ENCODE measurements around the gene ZDHHC16.
"Not testable (repeated sequence)": the region's sequence is repeated elsewhere in the genome, so short reads cannot be mapped to it uniquely, and the experiment has no call there.

Gene ZDHHC16

GRCh38 chr10:97435211-97435610, 10.8 kb upstream of the ZDHHC16 start:
- no peak for DNase-seq

DNA sequence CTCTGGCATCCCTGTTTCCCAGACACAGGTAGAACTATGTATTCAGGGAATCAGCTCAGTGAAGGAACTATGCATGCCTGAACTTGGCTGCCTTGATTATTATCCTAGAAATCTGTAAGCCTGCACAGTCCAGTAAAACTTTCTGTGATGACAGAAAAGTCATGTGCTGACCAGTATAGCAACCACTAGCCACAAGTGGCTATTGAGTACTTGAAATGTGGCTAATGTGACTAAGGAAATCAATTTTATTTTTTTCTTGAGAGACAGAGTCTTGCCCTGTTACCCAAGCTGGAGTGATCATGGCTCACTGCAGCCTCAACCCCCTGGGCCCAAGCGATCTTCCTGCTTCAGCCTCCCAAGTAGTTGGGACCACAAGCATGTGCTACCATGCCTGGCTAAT, 3.7 kb upstream of the ZDHHC16 start:
- DNase-seq, result no peak

DNA sequence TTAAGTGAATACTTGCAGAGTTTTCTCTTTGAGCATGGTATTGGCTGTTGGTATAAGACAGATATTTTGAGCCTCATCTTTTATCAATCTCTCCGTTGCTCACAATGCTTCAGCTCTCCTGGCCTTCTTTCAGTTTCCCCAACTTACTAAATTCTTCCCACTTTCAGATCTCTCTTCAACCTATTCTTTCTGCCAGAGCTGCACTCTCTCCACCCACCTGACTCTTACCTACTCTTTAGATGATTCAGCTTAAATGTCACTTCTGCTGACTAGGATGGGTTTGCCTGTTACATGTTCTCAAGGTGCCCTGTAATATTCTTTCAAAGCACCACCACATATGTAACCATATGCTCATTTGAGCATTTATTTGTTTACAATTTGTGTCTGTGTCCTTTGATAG, 1.8 kb upstream of the ZDHHC16 start:
- DNase-seq, result no peak

DNA sequence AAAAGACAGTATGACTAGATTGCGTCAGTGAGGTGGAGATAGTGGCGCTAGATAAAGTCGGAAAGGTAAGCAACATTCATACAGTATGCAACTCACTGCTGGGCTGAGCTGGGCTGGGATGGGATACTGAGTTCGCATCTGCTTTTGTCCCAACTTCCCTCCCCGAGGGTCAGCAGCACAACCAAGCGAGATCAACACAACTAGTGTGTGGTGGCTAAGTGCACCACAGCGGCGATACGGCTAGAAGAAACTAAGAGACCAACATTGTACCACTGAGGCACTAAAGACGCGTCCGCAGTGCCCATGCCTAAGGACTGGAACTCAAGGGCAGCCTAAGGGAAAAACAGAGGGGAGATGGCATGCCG, 636 bp upstream of the ZDHHC16 start:
- no peak for DNase-seq

DNA sequence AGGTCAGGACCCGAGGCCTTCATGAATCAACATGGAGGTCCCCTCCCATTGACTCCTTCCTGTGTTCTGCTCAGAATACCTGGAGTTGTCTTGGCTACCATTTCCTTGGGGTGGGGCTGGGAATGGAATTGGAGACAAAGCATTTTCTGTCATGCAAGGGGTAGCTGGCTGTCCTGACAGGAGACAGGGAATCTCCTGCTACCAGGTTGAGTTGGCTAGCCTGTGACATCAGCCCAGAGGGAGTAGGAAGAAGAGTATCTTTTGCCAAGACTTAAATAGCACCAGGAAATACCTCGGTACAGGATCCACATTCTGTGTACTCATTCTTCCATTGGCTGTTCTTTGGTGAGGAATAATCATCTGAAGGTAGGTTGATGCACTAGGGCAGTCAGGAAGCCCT, 4.9 kb downstream of the ZDHHC16 start:
- DNase-seq, result no peak

DNA sequence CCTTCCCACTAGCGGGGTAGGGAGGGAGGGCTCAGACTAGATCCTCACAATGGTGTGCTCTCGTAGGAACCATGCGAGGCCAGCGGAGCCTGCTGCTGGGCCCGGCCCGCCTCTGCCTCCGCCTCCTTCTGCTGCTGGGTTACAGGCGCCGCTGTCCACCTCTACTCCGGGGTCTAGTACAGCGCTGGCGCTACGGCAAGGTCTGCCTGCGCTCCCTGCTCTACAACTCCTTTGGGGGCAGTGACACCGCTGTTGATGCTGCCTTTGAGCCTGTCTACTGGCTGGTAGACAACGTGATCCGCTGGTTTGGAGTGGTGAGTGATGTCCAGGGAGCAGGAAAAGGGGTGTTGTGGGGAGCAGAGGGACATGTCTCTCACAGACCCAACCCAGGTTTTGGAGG, 5.6 kb downstream of the ZDHHC16 start:
- DNase-seq, result no peak

- no peak for DNase-seq
Measured at GRCh38 chr10:97452352-97452751, 6.4 kb downstream of the ZDHHC16 start.

GRCh38 chr10:97454330-97455036, 8.5 kb downstream of the ZDHHC16 start:
- no peak for DNase-seq

DNA sequence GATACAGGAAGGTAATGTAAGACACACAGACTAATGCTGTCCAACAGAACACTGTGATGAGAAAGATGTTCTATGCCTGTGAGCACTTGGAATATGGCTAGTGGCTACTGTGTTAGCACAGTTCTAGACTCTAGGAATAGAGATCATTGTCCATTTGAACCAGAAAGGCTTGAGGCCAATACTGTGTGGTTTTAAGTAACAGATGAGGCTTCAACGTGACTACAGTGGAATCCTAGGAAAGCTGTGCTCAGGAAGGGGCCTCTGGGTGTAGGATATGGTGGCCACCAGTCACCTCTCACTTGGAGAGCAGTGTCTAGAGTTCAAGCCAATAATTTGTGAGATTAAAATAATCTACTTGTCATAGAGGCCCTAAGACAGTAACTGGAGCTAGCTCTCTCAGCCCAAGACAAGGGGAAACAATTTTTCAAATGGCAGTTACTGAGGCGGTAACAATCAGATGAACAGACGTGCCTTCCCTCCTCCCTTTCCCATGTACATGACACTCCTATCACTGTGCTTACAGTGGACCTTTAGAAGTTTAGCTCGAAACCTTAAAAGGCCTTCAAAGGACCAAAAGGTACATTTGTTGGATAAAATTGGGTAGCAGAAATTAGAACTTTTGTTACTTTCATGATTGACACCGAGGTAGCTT, 10.2 kb downstream of the ZDHHC16 start:
- no peak for DNase-seq

DNA sequence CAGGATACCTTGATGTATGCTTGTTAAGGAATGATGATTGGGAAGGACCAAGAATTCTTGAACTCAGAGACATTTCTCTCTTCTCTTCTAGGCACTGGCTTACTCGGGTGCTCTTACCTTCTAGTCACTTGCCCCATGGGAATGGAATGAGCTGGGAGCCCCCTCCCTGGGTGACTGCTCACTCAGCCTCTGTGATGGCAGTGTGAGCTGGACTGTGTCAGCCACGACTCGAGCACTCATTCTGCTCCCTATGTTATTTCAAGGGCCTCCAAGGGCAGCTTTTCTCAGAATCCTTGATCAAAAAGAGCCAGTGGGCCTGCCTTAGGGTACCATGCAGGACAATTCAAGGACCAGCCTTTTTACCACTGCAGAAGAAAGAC, 10.7 kb downstream of the ZDHHC16 start:
- no peak for DNase-seq

- DNase-seq, result no peak
Measured at GRCh38 chr10:97459111-97459510, 13.1 kb downstream of the ZDHHC16 start.

GRCh38 chr10:97459933-97460332, 14.0 kb downstream of the ZDHHC16 start:
- DNase-seq, result no peak

DNA sequence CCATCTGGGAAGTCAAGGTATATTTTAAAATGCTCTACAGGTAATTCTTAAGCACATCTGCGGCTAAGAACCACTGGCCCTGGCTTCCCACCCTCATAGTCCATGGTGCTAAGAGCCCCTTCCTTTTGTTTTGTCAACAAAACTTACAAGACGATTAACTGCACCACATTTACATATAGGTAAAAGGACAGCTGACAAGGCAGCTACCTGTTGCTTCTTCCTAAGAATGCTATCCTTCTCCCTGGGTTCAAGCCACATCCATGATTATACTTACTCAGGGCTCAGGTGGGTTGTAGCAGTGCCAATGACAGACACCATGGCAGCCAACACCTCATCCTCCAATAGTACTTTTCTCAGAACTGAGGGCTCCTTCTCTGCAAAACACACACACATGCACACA, 16.3 kb downstream of the ZDHHC16 start:
- DNase-seq, result no peak

- peak; percentile 10 for DNase-seq
Measured at GRCh38 chr10:97463363-97464132, 17.6 kb downstream of the ZDHHC16 start.

GRCh38 chr10:97464226-97464625, 18.3 kb downstream of the ZDHHC16 start:
- no peak for DNase-seq

- no peak for DNase-seq
Measured at GRCh38 chr10:97465982-97466381, 20.0 kb downstream of the ZDHHC16 start.

GRCh38 chr10:97466755-97467154, 20.8 kb downstream of the ZDHHC16 start:
- no peak for DNase-seq

DNA sequence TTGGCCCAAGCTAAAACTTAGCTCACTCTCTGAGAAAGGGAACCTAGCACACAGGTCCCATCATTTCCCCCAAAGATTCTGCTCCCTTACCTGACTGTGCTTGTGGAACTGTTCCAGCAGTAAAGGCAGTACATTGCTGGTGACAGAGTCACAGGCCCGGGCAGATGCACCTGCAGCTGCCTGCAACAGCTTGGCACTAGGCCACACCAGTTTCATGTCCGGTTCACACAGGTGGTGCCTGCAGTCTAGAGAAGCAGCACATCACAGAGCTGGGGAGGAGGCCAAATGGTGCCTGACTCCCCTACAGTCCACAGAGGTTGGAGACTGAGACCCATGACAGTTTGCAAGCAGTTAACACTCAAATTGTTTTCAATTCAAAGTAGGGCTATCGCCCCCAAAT, 22.2 kb downstream of the ZDHHC16 start:
- no peak for DNase-seq

GRCh38 chr10:97468781-97469180, 22.8 kb downstream of the ZDHHC16 start:
- not testable (repeated sequence) for DNase-seq

- no peak for DNase-seq
Measured at GRCh38 chr10:97474918-97475317, 28.9 kb downstream of the ZDHHC16 start.

DNA sequence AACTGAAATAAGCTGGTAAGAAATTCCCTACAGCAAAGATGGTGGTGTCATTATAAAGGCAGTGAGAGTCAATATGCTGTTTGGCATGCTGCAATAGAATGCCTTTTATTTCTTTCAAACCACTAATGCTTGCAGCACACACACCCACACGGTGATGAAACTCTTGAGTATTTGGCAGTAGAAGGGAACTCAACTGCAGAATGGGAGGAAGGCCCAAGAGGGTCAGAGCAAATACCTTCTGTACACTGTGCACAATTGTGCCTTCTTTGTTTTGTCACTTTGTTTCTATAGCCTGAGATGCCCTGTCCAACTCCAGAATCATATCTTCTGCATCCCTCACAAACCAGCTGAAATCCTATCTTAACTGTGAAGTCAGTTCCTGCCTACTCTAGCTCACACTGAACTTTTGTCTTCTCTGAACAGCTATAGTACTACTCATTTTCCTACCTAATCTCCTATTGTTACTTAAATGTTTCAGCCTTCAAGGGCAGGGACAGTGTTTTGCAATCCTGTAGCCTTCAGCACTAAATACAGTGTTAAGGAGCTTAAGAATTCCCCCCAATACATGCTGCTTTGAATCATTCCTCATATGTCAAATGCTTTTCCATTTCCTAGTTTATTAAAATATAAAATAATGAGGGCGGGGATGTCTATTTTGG, 30.1 kb downstream of the ZDHHC16 start:
- no peak for DNase-seq

- DNase-seq, result not testable (repeated sequence)
Measured at GRCh38 chr10:97479410-97479809, 33.4 kb downstream of the ZDHHC16 start.

DNA sequence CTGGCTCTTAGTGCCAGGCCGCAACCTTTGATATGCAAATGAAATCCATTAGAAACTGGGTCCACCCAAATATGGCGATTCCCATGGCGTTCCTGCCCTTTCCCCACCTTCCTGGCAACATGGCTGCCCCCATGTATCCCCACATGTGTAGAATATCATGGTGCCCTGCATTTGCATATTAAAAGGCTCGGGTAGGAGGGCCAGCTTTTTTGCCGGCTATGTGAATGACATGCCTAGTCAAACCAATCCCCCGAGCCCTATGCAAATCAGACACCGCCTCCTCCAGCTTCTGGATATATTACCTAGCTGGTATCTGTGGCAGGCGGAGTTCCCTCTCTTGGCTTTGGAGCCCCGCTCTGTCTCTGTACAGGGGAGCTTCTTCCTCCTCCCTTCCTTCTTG, 34.0 kb downstream of the ZDHHC16 start:
- DNase-seq, result no peak

DNA sequence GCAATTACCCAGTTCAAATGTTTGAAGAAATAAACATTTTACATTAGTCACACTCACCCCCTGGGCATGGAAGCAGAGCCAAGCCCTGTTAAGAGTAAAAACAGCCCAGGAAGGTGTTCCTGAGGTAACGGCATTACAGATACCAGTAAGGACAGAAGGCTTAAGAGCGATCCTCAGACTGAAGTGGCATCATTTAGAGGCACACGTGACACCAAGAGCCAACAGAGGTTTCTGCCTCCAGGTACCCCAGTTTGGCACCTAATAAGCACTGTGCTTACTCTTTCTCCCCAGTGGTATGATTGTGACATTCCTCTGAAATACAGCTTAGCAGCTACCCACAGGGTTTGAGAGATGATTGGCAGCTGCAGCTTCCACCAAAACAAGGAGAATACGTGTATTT, 35.1 kb downstream of the ZDHHC16 start:
- DNase-seq, result no peak

Measured in stimulated activated naive CD4-positive, alpha-beta T cell treated with Interleukin-2 at 50 U/mL for 16 hours (primary cell).